Measurements from ENCODE around the gene NOC4L.
"Not testable (repeated sequence)": the region's sequence is repeated elsewhere in the genome, so short reads cannot be mapped to it uniquely, and the experiment has no call there.

Gene NOC4L

GRCh38 chr12:132142679-132143335 is 1.4 kb upstream of the NOC4L start:
- DNase-seq = no peak
- TF ChIP-seq GATA1 (IDR thresholded peaks at IDR 0.05; ENCODE audit: low read depth, low read length) = no peak
- TF ChIP-seq POLR2A (IDR thresholded peaks at IDR 0.05; ENCODE audit: low read length) = no peak

GRCh38 chr12:132143336-132144071 is 753 bp upstream of the NOC4L start:
- TF ChIP-seq GATA1 (IDR thresholded peaks at IDR 0.05; ENCODE audit: low read depth, low read length) (no peak), POLR2A (IDR thresholded peaks at IDR 0.05; ENCODE audit: low read length) (no peak)
- peak; percentile 56 to 68 for DNase-seq

GRCh38 chr12:132144810-132145168 is 532 bp downstream of the NOC4L start:
- peak; percentile 60 to 69 for DNase-seq
- no peak for TF ChIP-seq POLR2A (IDR thresholded peaks at IDR 0.05; ENCODE audit: low read length)
- TF ChIP-seq GATA1 (IDR thresholded peaks at IDR 0.05; ENCODE audit: low read depth, low read length) = no peak

- no peak for TF ChIP-seq GATA1 (IDR thresholded peaks at IDR 0.05; ENCODE audit: low read depth, low read length)
- TF ChIP-seq POLR2A (IDR thresholded peaks at IDR 0.05; ENCODE audit: low read length) = no peak
Measured at GRCh38 chr12:132145334-132145733, 1.1 kb downstream of the NOC4L start.

GRCh38 chr12:132146098-132146497 is 1.8 kb downstream of the NOC4L start:
- TF ChIP-seq GATA1 (IDR thresholded peaks at IDR 0.05; ENCODE audit: low read depth, low read length) (no peak), POLR2A (IDR thresholded peaks at IDR 0.05; ENCODE audit: low read length) (no peak)

More at GRCh38 chr12:132145334-132145733, 1.1 kb downstream of the NOC4L start:
- DNase-seq = no peak

GRCh38 chr12:132146772-132147422 is 2.6 kb downstream of the NOC4L start:
- TF ChIP-seq POLR2A (IDR thresholded peaks at IDR 0.05; ENCODE audit: low read length) (no peak), GATA1 (IDR thresholded peaks at IDR 0.05; ENCODE audit: low read depth, low read length) (no peak)
- DNase-seq = no peak

More at GRCh38 chr12:132146098-132146497, 1.8 kb downstream of the NOC4L start:
- no peak for DNase-seq

- no peak for TF ChIP-seq POLR2A (IDR thresholded peaks at IDR 0.05; ENCODE audit: low read length)
- TF ChIP-seq GATA1 (IDR thresholded peaks at IDR 0.05; ENCODE audit: low read depth, low read length) = no peak
- no peak for DNase-seq
Measured at GRCh38 chr12:132147423-132148367, 3.4 kb downstream of the NOC4L start.

GRCh38 chr12:132148368-132149045 is 4.2 kb downstream of the NOC4L start:
- TF ChIP-seq GATA1 (IDR thresholded peaks at IDR 0.05; ENCODE audit: low read depth, low read length) (no peak), POLR2A (IDR thresholded peaks at IDR 0.05; ENCODE audit: low read length) (no peak)
- no peak for DNase-seq

GRCh38 chr12:132149526-132149925 is 5.3 kb downstream of the NOC4L start:
- DNase-seq = not testable (repeated sequence)

- no peak for DNase-seq
- TF ChIP-seq GATA1 (IDR thresholded peaks at IDR 0.05; ENCODE audit: low read depth, low read length) (no peak), POLR2A (IDR thresholded peaks at IDR 0.05; ENCODE audit: low read length) (no peak)
Measured at GRCh38 chr12:132150780-132151144, 6.5 kb downstream of the NOC4L start.

- no peak for TF ChIP-seq GATA1 (IDR thresholded peaks at IDR 0.05; ENCODE audit: low read depth, low read length)
- no peak for TF ChIP-seq POLR2A (IDR thresholded peaks at IDR 0.05; ENCODE audit: low read length)
- DNase-seq = no peak
Measured at GRCh38 chr12:132151145-132151765, 7.0 kb downstream of the NOC4L start.

GRCh38 chr12:132151766-132152410 is 7.6 kb downstream of the NOC4L start:
- DNase-seq = no peak
- TF ChIP-seq GATA1 (IDR thresholded peaks at IDR 0.05; ENCODE audit: low read depth, low read length) (no peak), POLR2A (IDR thresholded peaks at IDR 0.05; ENCODE audit: low read length) (no peak)
